T47D (cell line): ENCODE measurements around the gene AVP.

Experiments used
- DNase-seq, 2 experiments: peaks; one replicate each; pipeline versions ENCODE4 v3.0.0 to v3.0.0-alpha.2; 2011 to 2012; ENCODE audit warnings: low read depth in 1 of 2, low spot score in 1 of 2
- JUND ChIP-seq: IDR thresholded peaks from 2 replicates; pipeline ENCODE4 v1.6.1; 2012; ENCODE audit warnings: low read depth
- in situ Hi-C: cut with HindIII; loops from 2 replicates; pipeline ENCODE4 v1.10.0; 2016; ENCODE audit warnings: low sequenced_read_pairs, low pct_unique_long_range_greater_than_20kb

Gene AVP

GRCh38 chr20:3046677-3047462, 37.7 kb downstream of the AVP start:
- peak; percentile 83 to 85 for DNase-seq
- in situ Hi-C loops = no loop called here
- TF ChIP-seq JUND = no peak

- no peak for TF ChIP-seq JUND
- peak; percentile 91 to 92 for DNase-seq
- in situ Hi-C loops = no loop called here
Measured at GRCh38 chr20:3045816-3046676, 38.5 kb downstream of the AVP start, which contains the start of gene MRPS26. Gene MRPS26 (plus strand): TSS chr20:3046052. CDS start chr20:3046069, 17 bp downstream.

DNA sequence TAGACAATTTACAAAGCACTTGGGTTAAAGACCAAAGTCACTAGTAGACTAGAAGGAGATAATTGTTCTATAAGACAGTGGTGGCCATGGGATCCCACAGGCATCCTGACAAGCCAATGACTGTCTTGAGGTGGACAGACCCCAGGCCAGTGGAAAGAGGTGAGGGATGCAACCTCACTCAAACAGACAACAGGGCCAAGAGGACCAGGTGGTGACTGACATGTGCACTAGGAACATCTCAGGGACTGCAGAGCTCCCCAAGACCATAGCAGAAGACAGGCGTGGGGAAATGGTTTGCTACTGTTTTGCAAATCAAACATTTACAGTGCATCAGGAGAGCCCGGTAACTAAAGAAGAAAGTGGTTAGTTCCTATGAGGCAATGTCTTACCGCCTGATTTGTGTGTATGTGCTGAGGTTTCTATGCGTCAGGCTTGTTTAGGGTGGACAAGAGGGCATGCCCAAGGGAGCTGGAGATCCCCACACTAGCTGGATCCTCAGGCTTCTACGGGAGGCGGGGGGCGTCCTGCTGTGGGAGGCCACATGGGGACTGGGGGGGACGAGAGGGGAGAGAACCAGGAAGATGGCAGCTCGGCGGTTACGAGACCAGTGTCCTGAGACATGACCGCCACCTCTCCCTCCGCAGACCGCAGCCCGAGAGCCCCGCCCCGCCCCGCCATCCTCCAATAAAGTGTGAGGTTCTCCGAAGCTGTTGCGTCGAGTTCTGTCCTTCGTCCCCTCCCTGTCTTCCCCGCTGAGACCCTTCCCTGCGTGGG, 39.3 kb downstream of the AVP start:
- DNase-seq = peak; percentile 87 to 88
- TF ChIP-seq JUND = no peak
- in situ Hi-C loops = no loop called here

GRCh38 chr20:3044336-3044965, 40.1 kb downstream of the AVP start:
- no peak for TF ChIP-seq JUND
- DNase-seq = no peak
- in situ Hi-C loops = no loop called here

DNA sequence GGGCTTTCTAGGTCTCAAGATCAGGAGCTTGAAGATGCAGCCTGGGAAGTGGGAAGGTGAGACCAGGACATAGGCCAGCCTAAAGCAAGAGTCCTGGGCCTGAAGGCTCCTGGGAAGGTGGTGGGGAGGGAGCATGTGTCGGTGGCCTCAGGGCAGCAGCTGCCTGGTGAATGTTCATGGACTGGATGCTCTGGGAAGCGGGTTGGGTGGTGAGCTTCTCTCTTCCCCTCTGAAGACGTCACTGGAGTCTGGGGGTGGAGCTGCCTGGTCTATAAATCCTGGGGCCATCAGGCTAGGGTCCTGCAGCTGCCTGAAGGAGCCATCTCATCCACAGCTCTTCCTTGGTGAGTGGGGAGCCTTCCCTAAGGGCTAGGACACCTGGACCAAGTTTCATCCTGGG, 41.2 kb downstream of the AVP start, which contains the start of gene GNRH2:
Gene GNRH2 (plus strand): TSS at position 301 of the 400 bp plus-strand sequence. CDS start 793 bp downstream, outside the sequence.
- DNase-seq = no peak
- no peak for TF ChIP-seq JUND
- in situ Hi-C loops = no loop called here

GRCh38 chr20:3042625-3043024, 41.9 kb downstream of the AVP start:
- TF ChIP-seq JUND = no peak
- in situ Hi-C loops = no loop called here
- DNase-seq = no peak

GRCh38 chr20:3041854-3042409, 42.6 kb downstream of the AVP start:
- in situ Hi-C loops = no loop called here
- no peak for TF ChIP-seq JUND
- DNase-seq = peak in 1 of 2 experiments; percentile 52

- in situ Hi-C loops = no loop called here
- no peak for TF ChIP-seq JUND
- no peak for DNase-seq
Measured at GRCh38 chr20:3040086-3040485, 44.4 kb downstream of the AVP start.

DNA sequence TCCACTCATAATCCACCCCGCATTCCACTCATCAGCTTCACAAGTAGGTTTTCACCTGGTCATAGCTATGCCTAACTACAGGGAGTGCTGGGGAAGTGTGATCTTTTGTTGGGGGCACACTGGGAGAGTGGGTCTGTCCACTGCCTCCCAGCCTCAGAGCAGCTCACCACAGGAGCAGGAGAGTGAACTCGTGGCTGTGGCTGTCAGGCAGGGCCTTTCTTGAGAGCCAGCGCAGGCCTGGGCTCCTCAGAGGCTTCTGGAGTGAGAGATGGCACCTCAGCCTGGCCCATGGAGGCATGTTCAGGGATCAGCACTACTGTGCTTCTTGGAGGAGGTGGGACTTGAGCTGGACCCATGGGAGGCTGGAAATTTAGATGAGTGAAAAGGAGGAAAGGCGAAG, 45.1 kb downstream of the AVP start:
- in situ Hi-C loops = no loop called here
- TF ChIP-seq JUND = no peak
- DNase-seq = no peak

DNA sequence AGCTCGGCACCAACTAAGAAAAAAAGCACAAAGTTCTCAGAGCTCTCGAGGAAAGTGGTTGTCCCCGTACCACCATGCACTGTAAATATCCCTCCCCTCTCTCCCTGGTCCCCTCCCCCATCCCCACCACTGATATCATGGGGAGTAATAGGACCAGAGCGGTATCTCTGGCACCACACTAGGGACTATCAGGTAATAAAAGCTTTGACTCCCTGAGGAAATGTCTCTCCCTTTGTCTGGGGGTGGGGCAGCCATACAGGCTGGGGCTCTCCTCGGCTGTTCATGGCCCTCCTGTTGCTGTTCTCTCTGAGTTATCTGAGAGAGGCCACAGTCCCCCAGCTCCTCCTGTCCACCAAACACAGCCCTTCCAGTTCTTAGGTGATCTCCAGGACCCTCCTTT, 46.1 kb downstream of the AVP start:
- no peak for TF ChIP-seq JUND
- in situ Hi-C loops = no loop called here
- DNase-seq = no peak

DNA sequence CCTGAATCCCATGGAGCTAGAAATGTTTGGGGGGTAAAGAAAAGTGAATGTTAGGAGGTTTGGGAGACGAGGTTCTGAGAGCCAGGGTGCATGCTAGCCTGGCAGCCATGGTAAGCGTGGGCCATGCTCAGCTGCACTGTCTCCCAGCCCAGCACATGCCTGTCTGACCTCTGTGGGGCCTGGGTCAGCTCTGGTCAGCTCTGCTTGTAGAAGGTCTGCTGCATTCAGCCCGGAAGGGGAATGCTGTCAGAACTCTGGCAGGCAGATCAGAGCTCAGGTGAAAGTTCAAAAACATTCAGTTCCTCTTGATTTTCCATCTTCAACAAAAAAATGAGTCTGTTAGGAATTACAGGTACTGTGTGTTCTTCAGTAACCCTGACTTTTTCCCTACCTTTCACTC, 46.9 kb downstream of the AVP start:
- TF ChIP-seq JUND = no peak

DNA sequence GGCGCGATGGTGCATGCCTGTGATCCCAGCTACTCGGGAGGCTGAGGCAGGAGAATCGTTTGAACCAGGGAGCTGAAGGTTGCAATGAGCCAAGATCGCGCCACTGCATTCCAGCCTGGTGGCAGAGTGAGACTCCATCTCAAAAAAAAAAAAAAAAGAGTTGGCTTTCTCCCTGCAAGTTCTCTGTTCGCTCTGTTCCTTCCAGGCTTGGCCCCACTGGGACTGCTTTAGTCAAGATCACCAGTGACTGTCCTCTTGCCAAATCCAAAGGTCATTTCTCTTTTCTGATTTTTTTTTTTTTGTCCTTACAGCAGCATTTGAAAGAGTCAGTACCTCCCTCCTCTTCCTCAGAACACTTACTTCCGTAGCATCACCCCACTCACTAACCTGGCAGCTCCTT, 51.9 kb downstream of the AVP start:
- in situ Hi-C loops = no loop called here
- TF ChIP-seq JUND = no peak

More for the DNA sequence above, 46.9 kb downstream of the AVP start:
- no peak for DNase-seq
- in situ Hi-C loops = no loop called here

More for the DNA sequence above, 51.9 kb downstream of the AVP start:
- no peak for DNase-seq
